ENCODE results near the gene LNX2. TPM values are rescaled to one million over a fixed set of nuclear protein-coding genes. Genes with fewer than 3 reads are reported as not detected.

Gene LNX2
- total and polyA plus RNA-seq, 2 donors: 6.9 to 9.4 TPM

DNA sequence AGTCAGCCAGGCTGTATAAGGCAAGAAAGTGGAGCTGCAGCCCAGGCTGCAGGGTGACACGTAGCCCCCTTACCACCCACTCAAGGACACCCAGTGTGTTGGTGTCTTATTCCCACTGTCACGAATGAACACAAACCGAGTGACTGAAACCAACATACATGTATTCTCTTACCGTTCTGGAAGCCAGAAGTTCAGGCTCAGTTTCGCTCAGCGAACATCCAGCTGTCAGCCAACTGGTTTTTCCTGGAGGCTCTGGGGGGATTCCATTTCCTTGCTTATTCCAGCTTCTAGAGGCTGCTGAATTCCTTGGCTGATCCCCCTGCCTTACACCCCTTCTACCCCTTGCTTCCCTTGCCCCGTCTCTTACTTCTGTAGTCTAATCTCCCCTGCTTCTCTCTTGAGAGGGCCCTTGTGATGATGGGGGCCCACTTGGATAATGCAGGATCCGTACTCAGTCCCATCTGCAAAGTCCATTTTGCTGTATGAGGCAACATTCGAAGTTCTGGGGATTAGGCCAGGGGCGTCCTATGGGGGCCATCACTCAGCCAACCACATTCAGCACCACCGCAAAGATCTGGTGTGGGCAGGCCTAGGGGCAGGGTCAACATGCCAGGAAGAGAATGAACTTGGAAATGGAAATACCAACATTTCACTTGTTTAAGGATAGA, 122.6 kb downstream of the LNX2 start:
- Histone ChIP-seq H3K4me1 (ENCODE audit: control insufficient read depth in 2 of 2, insufficient read depth in 2 of 2, low read length in 2 of 2) (no peaks in the 10 kb centered on the region), H3K36me3 (ENCODE audit: control insufficient read depth in 2 of 2, insufficient read depth in 2 of 2, low read length in 1 of 2) (no peaks in the 10 kb centered on the region), H3K27me3 (ENCODE audit: control insufficient read depth in 2 of 2, insufficient read depth in 1 of 2, low read length in 1 of 2) (no peaks in the 10 kb centered on the region), H3K4me3 (ENCODE audit: low read length in 2 of 2) (no peak overlapping the region), H3K9me3 (ENCODE audit: control insufficient read depth in 2 of 2, insufficient read depth in 1 of 2, low read length in 1 of 2) (no peaks in the 10 kb centered on the region), H3K27ac (ENCODE audit: low read depth in 1 of 2, low read length in 1 of 2) (no peak overlapping the region)
- 96% methylated on average over 11 of the region's 11 CpGs for WGBS
- no peak for DNase-seq (ENCODE audit: low read depth in 6 of 9, low spot score in 9 of 9)

GRCh38 chr13:27496536-27497273, 123.6 kb downstream of the LNX2 start:
- Histone ChIP-seq H3K4me1 (ENCODE audit: control insufficient read depth in 2 of 2, insufficient read depth in 2 of 2, low read length in 2 of 2) (no peaks in the 10 kb centered on the region), H3K9me3 (ENCODE audit: control insufficient read depth in 2 of 2, insufficient read depth in 1 of 2, low read length in 1 of 2) (no peaks in the 10 kb centered on the region), H3K27ac (ENCODE audit: low read depth in 1 of 2, low read length in 1 of 2) (no peak overlapping the region), H3K27me3 (ENCODE audit: control insufficient read depth in 2 of 2, insufficient read depth in 1 of 2, low read length in 1 of 2) (no peaks in the 10 kb centered on the region), H3K36me3 (ENCODE audit: control insufficient read depth in 2 of 2, insufficient read depth in 2 of 2, low read length in 1 of 2) (no peaks in the 10 kb centered on the region), H3K4me3 (ENCODE audit: low read length in 2 of 2) (no peak overlapping the region)
- 90% methylated on average over 10 of the region's 10 CpGs for WGBS
- DNase-seq (ENCODE audit: low read depth in 6 of 9, low spot score in 9 of 9): no peak

DNA sequence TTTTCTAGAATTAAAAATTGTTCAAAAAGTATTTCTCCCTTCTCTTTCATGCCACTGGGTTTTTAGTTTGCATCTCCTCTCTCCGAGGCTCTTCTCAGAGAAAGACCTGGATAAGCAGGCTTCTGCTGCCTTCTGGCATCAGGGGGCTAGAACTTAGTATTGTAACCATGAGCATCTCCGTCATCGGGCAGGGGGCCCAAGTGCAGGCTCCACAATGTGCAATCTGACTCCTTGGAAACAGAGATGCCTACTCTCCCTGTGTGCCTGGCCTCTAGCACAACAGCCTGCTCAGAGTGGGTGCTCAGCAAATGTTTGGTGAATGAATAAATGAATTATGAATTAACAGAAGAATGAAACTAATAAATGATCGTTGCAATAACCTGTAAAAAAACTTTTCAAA, 124.3 kb downstream of the LNX2 start:
- Histone ChIP-seq H3K36me3 (ENCODE audit: control insufficient read depth in 2 of 2, insufficient read depth in 2 of 2, low read length in 1 of 2) (no peaks in the 10 kb centered on the region), H3K27me3 (ENCODE audit: control insufficient read depth in 2 of 2, insufficient read depth in 1 of 2, low read length in 1 of 2) (no peaks in the 10 kb centered on the region), H3K9me3 (ENCODE audit: control insufficient read depth in 2 of 2, insufficient read depth in 1 of 2, low read length in 1 of 2) (no peaks in the 10 kb centered on the region), H3K27ac (ENCODE audit: low read depth in 1 of 2, low read length in 1 of 2) (no peak overlapping the region), H3K4me3 (ENCODE audit: low read length in 2 of 2) (no peak overlapping the region), H3K4me1 (ENCODE audit: control insufficient read depth in 2 of 2, insufficient read depth in 2 of 2, low read length in 2 of 2) (no peaks in the 10 kb centered on the region)
- WGBS: 93% methylated on average over 4 of the region's 4 CpGs
- DNase-seq (ENCODE audit: low read depth in 6 of 9, low spot score in 9 of 9): no peak

Other genes with a start within 250 kb of the LNX2 start
- gene GTF3A, start 195.9 kb downstream of the LNX2 start, total RNA-seq: 247 TPM
- 293 TPM for gene GTF3A, start 195.9 kb downstream of the LNX2 start, polyA plus RNA-seq
- 71.9 TPM for gene MTIF3, start 170.0 kb downstream of the LNX2 start, total RNA-seq
- 134 TPM for gene MTIF3, start 170.0 kb downstream of the LNX2 start, polyA plus RNA-seq
- gene POLR1D, start 1.4 kb upstream of the LNX2 start, total RNA-seq: 122 TPM
- gene POLR1D, start 1.4 kb upstream of the LNX2 start, polyA plus RNA-seq: 221 TPM
- 0.19 TPM for gene GSX1, start 172.0 kb upstream of the LNX2 start, total RNA-seq
- gene GSX1, start 172.0 kb upstream of the LNX2 start, polyA plus RNA-seq: 0.37 TPM